Transverse colon (tissue), 4 donors: ENCODE measurements around the gene PTPN3. TPM values are rescaled to one million over a fixed set of nuclear protein-coding genes. Genes with fewer than 3 reads are reported as not detected.

ENCODE experiments used
- DNase-seq: peaks from one replicate; pipeline ENCODE4 v3.0.0-alpha.2; 2019
- H3K27ac ChIP-seq, 4 donors: fragments of 200-600 bp; sonication (generic); 2 replicates each; pipeline ENCODE4 v1.5.1; 2016 to 2018; ENCODE audit warnings: inconsistent platforms in 4 of 4
- H3K27me3 ChIP-seq: fragments of 200-600 bp; sonication (generic); 2 replicates; pipeline ENCODE4 v1.5.1; 2017; ENCODE audit warnings: inconsistent platforms
- H3K36me3 ChIP-seq, 4 donors: fragments of 200-600 bp; sonication (generic); 2 replicates each; pipeline ENCODE4 v1.5.1; 2017 to 2019; ENCODE audit warnings: inconsistent platforms in 4 of 4
- H3K4me1 ChIP-seq, 4 donors: fragments of 200-600 bp; sonication (generic); 2 replicates each; pipeline ENCODE4 v1.5.1; 2017 to 2020; ENCODE audit warnings: inconsistent platforms in 4 of 4
- H3K4me3 ChIP-seq, 4 donors: fragments of 200-600 bp; sonication (generic); 1 replicate in 1 of 4; 2 replicates in 3 of 4; pipeline versions ENCODE4 v1.5.1 to v1.6.1; 2017 to 2019; ENCODE audit warnings: inconsistent platforms in 4 of 4
- H3K9me3 ChIP-seq, 2 donors: fragments of 200-600 bp; sonication (generic); 2 replicates each; pipeline ENCODE4 v1.5.1; 2017 to 2019; ENCODE audit warnings: inconsistent platforms in 2 of 2
- EP300 ChIP-seq: sonication (generic); formaldehyde crosslinking; IDR thresholded peaks from one replicate; pipeline ENCODE4 v1.6.1; 2017; ENCODE audit warnings: antibody characterized with exemption, low read depth
- POLR2A ChIP-seq: fragments of 450-650 bp; IDR thresholded peaks from one replicate; pipeline ENCODE4 v1.6.1; 2016; ENCODE audit warnings: antibody characterized with exemption, mild to moderate bottlenecking, moderate library complexity
- POLR2AphosphoS5 ChIP-seq, 3 donors: sonication (generic); formaldehyde crosslinking; IDR thresholded peaks; one replicate each; pipeline ENCODE4 v1.6.1; 2016; ENCODE audit warnings: antibody characterized with exemption in 3 of 3
- WGBS, 2 donors: methylation state at CpG; one replicate each; pipeline ENCODE4 v1.1.5; 2018; ENCODE audit warnings: low coverage in 1 of 2; 5-methylcytosine and 5-hydroxymethylcytosine counted together
- in situ Hi-C, 4 donors: fragments of 200-750 bp; cut with MboI; loops; one replicate each; pipeline versions ENCODE4 v1.15.0 to v1.15.1; 2017; ENCODE audit warnings: low sequenced_read_pairs in 3 of 4, low pct_ligation_motif_present in 1 of 4, low pct_unique_long_range_greater_than_20kb in 1 of 4
- intact Hi-C: fragments of 100-400 bp; cut with DNase I; formaldehyde crosslinking; loops from one replicate; pipeline ENCODE4 v1.15.1; 2023; ENCODE audit warnings: low total_unique reads
- total RNA-seq, 4 donors: library from RNA; depleted of rRNA; stranded (reverse); fragments of >200 nt; gene quantifications; one replicate each; pipeline ENCODE4 v1.1.0, GENCODE V29; 2016
- TF ChIP-seq, protein P1 (sequence below), 5 experiments: fragments of 200-600 bp in 3 of 5; fragments of 450-650 bp in 2 of 5; sonication (generic) in 3 of 5; IDR thresholded peaks; 1 replicate in 2 of 5; 2 replicates in 3 of 5; pipeline ENCODE4 v1.5.1; 2016 to 2017; ENCODE audit warnings: antibody characterized with exemption in 5 of 5, inconsistent platforms in 3 of 5, mild to moderate bottlenecking in 2 of 5, moderate library complexity in 1 of 5

PTPN3 gene
- total RNA-seq, 4 donors from 2014 or later = 12.7 to 27.0 (median 18.1) TPM

DNA sequence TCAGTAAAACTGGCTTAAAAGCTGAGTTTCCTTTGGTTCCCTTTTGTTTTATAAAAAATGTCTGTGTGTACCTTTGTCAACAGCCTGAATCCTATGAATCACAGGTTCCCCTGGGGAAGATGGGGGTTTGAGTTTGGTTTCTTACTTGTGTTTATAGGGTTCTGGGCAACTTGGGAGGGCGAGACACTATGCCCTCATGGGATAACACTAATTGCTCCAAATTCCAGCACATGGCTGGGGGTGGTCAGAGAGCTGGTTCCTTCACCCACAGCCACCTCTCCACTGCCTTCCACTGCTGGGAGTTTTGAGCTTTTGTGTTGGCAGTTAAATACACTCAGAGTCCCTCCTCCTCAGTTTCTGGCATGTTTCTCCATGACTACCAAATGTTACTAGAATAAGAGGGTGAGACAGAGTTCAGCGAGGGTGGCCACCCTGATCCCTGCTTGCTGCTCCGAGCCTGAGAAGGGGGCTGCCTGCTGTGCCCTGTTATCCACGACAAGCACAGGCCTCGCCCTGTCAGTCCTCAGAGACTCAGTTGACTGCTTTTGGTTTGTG, 94.3 kb downstream of the PTPN3 start:
- TF ChIP-seq POLR2A (no peak), POLR2AphosphoS5 (IDR thresholded peaks at IDR 0.05) (no peak), EP300 (no peak)
- TF ChIP-seq, protein P1, sequence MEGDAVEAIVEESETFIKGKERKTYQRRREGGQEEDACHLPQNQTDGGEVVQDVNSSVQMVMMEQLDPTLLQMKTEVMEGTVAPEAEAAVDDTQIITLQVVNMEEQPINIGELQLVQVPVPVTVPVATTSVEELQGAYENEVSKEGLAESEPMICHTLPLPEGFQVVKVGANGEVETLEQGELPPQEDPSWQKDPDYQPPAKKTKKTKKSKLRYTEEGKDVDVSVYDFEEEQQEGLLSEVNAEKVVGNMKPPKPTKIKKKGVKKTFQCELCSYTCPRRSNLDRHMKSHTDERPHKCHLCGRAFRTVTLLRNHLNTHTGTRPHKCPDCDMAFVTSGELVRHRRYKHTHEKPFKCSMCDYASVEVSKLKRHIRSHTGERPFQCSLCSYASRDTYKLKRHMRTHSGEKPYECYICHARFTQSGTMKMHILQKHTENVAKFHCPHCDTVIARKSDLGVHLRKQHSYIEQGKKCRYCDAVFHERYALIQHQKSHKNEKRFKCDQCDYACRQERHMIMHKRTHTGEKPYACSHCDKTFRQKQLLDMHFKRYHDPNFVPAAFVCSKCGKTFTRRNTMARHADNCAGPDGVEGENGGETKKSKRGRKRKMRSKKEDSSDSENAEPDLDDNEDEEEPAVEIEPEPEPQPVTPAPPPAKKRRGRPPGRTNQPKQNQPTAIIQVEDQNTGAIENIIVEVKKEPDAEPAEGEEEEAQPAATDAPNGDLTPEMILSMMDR (IDR thresholded peaks at IDR 0.05) = no peak
- 65% methylated on average over 5 of the region's 5 CpGs; no CpG with 5 or more reads in 1 of the 2 donors for WGBS, 2 donors
- no peaks in the 10 kb centered on the region for H3K27me3 ChIP-seq
- H3K4me3 ChIP-seq = no peak overlapping the region
- H3K36me3 ChIP-seq = no peaks in the 10 kb centered on the region
- DNase-seq = no peak
- H3K4me1 ChIP-seq = no peaks in the 10 kb centered on the region
- H3K9me3 ChIP-seq = no peaks in the 10 kb centered on the region
- no peak overlapping the region for H3K27ac ChIP-seq
- intact Hi-C loops (loop anchor here (2.0 kb wide), 1 partner anchor 59 kb away; no protein-coding TSS in a partner anchor), in situ Hi-C loops (no loop called here)

DNA sequence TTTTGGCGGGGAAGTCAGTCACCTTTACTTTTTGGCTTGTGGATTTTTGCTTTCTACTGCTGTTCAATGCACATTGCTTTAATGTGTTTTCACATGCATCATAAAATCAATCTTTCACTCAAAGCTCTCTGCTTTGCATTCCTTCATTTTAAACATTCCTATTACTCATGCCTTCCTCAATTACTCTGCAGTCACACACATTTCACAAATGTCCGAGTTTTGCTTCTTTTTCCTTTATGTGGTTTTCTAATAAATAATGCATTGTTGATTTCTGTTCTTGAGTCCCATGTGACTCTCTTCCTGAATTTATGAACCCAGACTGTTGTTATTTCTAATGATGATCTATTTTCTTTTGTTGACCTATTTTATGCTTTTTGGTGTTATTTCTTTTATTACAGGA, 95.0 kb downstream of the PTPN3 start:
- in situ Hi-C loops = no loop called here

DNA sequence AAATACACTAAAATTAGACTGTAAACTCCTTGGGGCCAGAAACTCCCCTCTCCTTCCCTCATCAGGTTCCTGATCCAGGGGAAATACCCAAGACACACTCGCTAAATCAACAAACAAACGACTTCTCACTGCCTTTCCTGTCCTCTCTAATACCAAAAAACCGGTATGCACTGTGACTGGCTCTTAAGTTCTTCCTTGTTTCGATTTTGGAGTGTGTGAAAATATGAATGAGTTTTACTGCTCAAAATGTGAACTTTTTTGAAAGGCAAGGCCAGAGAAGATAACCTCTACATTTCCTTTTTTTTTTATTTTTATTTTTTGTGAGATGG, 96.2 kb downstream of the PTPN3 start:
- no peak for DNase-seq
- H3K27ac ChIP-seq = no peak overlapping the region
- in situ Hi-C loops = no loop called here
- H3K9me3 ChIP-seq = no peaks in the 10 kb centered on the region
- H3K4me3 ChIP-seq = no peak overlapping the region
- WGBS, 2 donors = 39 to 50% methylated on average over 4 of the region's 4 CpGs
- no peaks in the 10 kb centered on the region for H3K4me1 ChIP-seq
- intact Hi-C loops = loop anchor here (2.0 kb wide), 1 partner anchor 57 kb away; no protein-coding TSS in a partner anchor
- H3K27me3 ChIP-seq = no peaks in the 10 kb centered on the region
- H3K36me3 ChIP-seq = no peaks in the 10 kb centered on the region
- TF ChIP-seq POLR2A (no peak), EP300 (no peak), POLR2AphosphoS5 (IDR thresholded peaks at IDR 0.05) (no peak)
- TF ChIP-seq, protein P1 (IDR thresholded peaks at IDR 0.05) = no peak

More for the DNA sequence above, 95.0 kb downstream of the PTPN3 start:
- 69 to 78% methylated on average over 2 of the region's 2 CpGs for WGBS, 2 donors
- Histone ChIP-seq H3K27ac (no peak overlapping the region), H3K4me3 (no peak overlapping the region), H3K36me3 (no peaks in the 10 kb centered on the region), H3K9me3 (no peaks in the 10 kb centered on the region), H3K4me1 (no peaks in the 10 kb centered on the region), H3K27me3 (no peaks in the 10 kb centered on the region)
- no peak for DNase-seq
- intact Hi-C loops = loop anchor here (2.0 kb wide), 1 partner anchor 58 kb away; no protein-coding TSS in a partner anchor
- TF ChIP-seq POLR2A (no peak), POLR2AphosphoS5 (IDR thresholded peaks at IDR 0.05) (no peak), EP300 (no peak)
- TF ChIP-seq, protein P1 (IDR thresholded peaks at IDR 0.05) = no peak

DNA sequence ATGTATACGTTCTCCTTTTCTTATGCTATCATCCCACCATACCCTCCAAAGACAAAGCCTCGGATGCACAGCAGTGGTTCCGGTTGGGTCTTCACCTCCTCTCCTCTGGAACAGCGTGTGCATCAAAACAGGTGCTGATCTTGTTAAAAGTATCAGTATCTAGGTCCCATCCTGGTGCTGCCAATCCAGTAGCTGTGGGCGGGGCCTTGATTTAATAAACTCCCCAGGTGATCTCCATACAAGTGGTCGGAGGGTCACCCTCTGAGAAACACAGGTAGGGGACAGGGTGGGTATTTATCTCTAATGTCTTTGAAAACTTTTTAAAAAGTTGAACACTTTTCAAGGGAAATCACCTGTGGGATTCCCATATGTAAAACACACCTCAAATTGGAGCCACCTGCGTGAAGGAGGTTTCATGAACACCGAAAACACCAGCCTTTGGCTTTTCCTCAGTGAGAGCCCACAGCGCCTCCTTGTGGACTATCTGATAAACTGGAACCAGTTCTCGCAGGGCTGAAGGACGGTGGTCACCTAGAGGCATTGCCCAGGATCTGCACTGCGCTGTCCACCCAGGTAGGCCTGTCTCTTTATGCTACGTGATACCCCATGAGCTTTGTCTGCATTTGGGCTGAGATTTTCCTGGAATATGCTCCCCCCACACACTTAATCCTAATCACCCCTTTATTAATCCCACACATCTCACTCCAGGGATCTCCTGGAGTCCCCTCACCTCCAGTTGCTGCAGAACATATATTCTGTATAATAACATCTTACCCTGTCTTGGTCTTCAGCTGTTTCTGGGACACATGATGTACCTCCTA, 96.7 kb downstream of the PTPN3 start:
- 54 to 56% methylated on average over 7 to 13 of the region's 13 CpGs for WGBS, 2 donors
- in situ Hi-C loops (no loop called here), intact Hi-C loops (no loop called here)
- no peak for TF ChIP-seq POLR2A
- TF ChIP-seq, protein P1 (IDR thresholded peaks at IDR 0.05) = peak; percentile 57 to 78 (median 65)
- no peaks in the 10 kb centered on the region for H3K9me3 ChIP-seq
- no peaks in the 10 kb centered on the region for H3K36me3 ChIP-seq
- no peaks in the 10 kb centered on the region for H3K4me1 ChIP-seq
- H3K27me3 ChIP-seq = no peaks in the 10 kb centered on the region
- DNase-seq = peak; percentile 59
- no peak overlapping the region for H3K4me3 ChIP-seq
- no peak overlapping the region for H3K27ac ChIP-seq
